T1000 (cell line): ENCODE measurements around the gene CCDC124.
"Not testable (repeated sequence)": the region's sequence is repeated elsewhere in the genome, so short reads cannot be mapped to it uniquely, and the experiment has no call there.

Experiments used
- DNase-seq: peaks from one replicate; lab custom pipeline; 2025; ENCODE audit warnings: mixed read lengths; lab: John Stamatoyannopoulos, UW

CCDC124 gene

DNA sequence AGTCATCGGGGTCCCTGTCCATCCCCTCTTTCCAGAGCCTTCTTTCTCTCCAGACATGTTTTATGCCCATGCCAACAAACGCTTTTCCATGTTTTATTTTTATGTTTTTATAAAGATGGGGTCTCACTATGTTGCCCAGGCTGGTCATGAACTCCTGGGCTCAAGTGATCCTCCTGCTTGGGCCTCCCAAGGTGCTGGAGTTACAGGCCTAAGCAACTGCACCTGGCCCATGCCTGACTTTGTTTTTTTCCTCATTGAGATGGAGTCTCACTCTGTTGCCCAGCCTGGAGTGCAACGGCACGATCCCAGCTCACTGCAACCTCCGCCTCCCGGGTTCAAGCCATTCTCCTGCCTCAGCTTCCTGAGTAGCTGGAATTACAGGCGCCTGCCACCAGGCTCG, 53.8 kb downstream of the CCDC124 start:
- not testable (repeated sequence) for DNase-seq

- no peak for DNase-seq
Measured at GRCh38 chr19:17988161-17988560, 55.3 kb downstream of the CCDC124 start.

DNA sequence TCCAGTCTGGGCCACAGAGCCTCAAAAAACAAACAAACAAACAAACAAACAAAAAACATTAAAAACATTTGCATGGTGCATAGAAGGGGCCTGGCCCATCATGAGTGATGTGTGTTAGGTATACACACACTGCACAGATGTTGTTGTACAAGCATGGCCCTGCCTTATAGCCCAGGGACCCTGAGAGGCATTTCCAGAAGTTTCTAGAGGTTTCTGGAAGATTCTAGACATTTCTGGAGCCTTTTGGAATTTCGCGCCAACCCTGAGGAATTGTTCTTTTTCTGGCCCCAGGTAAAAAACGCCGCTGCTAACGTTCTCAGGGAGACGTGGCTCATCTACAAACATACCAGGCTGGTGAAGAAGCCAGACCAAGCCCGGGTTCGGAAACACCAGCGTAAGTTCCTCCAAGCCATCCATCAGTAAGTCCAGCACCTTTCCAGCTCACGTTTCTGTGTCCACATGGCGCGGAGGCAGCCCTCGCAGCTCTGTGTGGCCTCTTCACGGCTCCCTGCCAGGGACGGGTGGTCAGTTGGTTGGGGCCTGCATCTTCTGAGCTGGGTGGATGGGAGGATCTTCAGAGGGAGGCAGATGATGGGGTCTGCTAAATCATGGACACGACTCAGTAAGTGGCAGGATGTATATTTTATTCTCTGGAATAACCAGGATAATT, 56.7 kb downstream of the CCDC124 start:
- DNase-seq, result no peak

GRCh38 chr19:17993076-17993813, 60.4 kb downstream of the CCDC124 start:
- no peak for DNase-seq
